ENCODE measurements around the gene LSM11.

- TF ChIP-seq CTCF (conservative IDR thresholded peaks at IDR 0.05; ENCODE audit: low read length) (no peak), EZH2phosphoT487 (IDR thresholded peaks at IDR 0.05; ENCODE audit: borderline replicate concordance) (no peak)
Measured at GRCh38 chr5:157710431-157710830, 33.1 kb upstream of the LSM11 start.

Data from Loucy (cell line).